OCI-LY1 (cell line): Measurements from ENCODE around the gene TIRAP.

Experiments
- H2AFZ ChIP-seq: fragments of 200-600 bp; sonication (generic), shearing (Covaris generic); 2 replicates; pipeline ENCODE4 v1.6.0; 2014; ENCODE audit warnings: antibody characterized with exemption, mild to moderate bottlenecking, low read length
- H3F3A ChIP-seq: fragments of 200-600 bp; sonication (generic), shearing (Covaris generic); 2 replicates; pipeline ENCODE4 v1.6.0; 2014; ENCODE audit warnings: mild to moderate bottlenecking, antibody characterized with exemption, low read length, moderate library complexity; ENCODE audit not compliant: insufficient read depth
- H3K27ac ChIP-seq: fragments of 200-600 bp; sonication (generic); 2 replicates; pipeline ENCODE4 v1.5.1; 2014; ENCODE audit warnings: low read length, mixed run types, mild to moderate bottlenecking, low read depth; ENCODE audit not compliant: poor library complexity, severe bottlenecking
- H3K27me3 ChIP-seq: fragments of 200-600 bp; sonication (generic); 2 replicates; pipeline ENCODE4 v1.6.0; 2014; ENCODE audit warnings: antibody characterized with exemption, mild to moderate bottlenecking, low read length, moderate library complexity; ENCODE audit not compliant: insufficient read depth
- H3K36me3 ChIP-seq: fragments of 200-600 bp; sonication (generic); 2 replicates; pipeline ENCODE4 v1.6.1; 2014; ENCODE audit warnings: mild to moderate bottlenecking, antibody characterized with exemption, low read length, moderate library complexity, mixed read lengths; ENCODE audit not compliant: insufficient read depth
- H3K4me1 ChIP-seq: fragments of 200-600 bp; sonication (generic); 2 replicates; pipeline ENCODE4 v1.5.1; 2014; ENCODE audit warnings: mild to moderate bottlenecking, low read length, moderate library complexity; ENCODE audit not compliant: insufficient read depth, severe bottlenecking
- H3K4me2 ChIP-seq: fragments of 200-600 bp; sonication (generic), shearing (Covaris generic); 2 replicates; pipeline ENCODE4 v1.6.1; 2014; ENCODE audit warnings: low read length
- H3K4me3 ChIP-seq: fragments of 200-600 bp; sonication (generic); 2 replicates; pipeline ENCODE4 v1.5.1; 2014; ENCODE audit warnings: low read length, low read depth, mild to moderate bottlenecking, mixed read lengths; ENCODE audit not compliant: poor library complexity, severe bottlenecking
- H3K79me2 ChIP-seq: fragments of 200-600 bp; shearing (Covaris generic); 2 replicates; pipeline ENCODE4 v1.6.1; 2016; ENCODE audit warnings: mixed run types, low read length, mixed read lengths; ENCODE audit not compliant: insufficient read depth
- H3K9ac ChIP-seq: fragments of 200-600 bp; sonication (generic), shearing (Covaris generic); 2 replicates; pipeline ENCODE4 v1.6.1; 2014; ENCODE audit warnings: mild to moderate bottlenecking, low read length, mixed read lengths
- H3K9me2 ChIP-seq: fragments of 200-600 bp; sonication (generic), shearing (Covaris generic); 2 replicates; pipeline ENCODE4 v1.6.1; 2014; ENCODE audit warnings: low read depth, mild to moderate bottlenecking, low read length, mixed read lengths
- H3K9me3 ChIP-seq: fragments of 200-600 bp; shearing (Covaris generic); 2 replicates; pipeline ENCODE4 v1.6.1; 2014; ENCODE audit warnings: low read length, mixed read lengths
- H4K20me1 ChIP-seq: fragments of 200-600 bp; sonication (generic), shearing (Covaris generic); 2 replicates; pipeline ENCODE4 v1.6.0; 2016; ENCODE audit warnings: mild to moderate bottlenecking, low read length; ENCODE audit not compliant: insufficient read depth
- EZH2 ChIP-seq: fragments of 200-600 bp; sonication (generic), shearing (Covaris generic); IDR thresholded peaks from 2 replicates; pipeline ENCODE4 v1.8.0; 2017; ENCODE audit warnings: borderline replicate concordance, mixed run types, mild to moderate bottlenecking, antibody characterized with exemption, low read length, moderate library complexity, mixed read lengths
- TF ChIP-seq, protein P1 (sequence below): fragments of 200-600 bp; sonication (generic), shearing (Covaris generic); IDR thresholded peaks from 2 replicates; pipeline ENCODE4 v1.5.1; 2017; ENCODE audit warnings: mild to moderate bottlenecking, antibody characterized with exemption, low read length, moderate library complexity, mixed read lengths

TIRAP gene

DNA sequence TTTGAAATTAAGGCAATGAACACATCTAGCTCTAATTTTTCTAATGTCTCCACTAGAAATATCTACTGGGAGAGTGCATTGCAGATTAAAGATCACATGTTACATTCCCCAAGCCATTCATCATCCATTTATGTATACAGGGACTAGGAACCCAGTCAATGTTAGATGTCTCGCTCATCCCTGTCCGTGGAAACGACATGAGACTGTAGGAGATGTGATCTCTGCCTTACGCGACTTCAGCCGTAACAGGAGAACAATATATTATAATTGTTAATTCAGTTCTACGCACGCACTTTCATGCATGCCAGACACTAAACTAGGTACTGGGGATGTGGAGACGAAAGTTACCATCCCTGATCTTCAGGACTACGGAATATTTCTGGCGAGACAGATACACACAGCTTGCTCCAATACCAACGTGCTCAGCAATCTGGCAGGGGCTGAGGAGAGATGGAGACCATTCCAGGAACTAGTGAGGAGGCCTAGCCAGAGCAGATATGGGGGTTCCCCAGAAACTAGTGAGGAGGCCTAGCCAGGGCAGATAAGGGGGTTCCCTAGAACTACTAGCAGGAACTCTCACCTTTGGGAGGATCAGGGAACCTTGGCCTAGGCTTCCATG lies 21.7 kb downstream of the TIRAP start:
- Histone ChIP-seq H3K79me2 (0 out of 2 replicates have a peak, but pooled peaks cover 6% of the 10 kb centered on the region), H4K20me1 (no peaks in the 10 kb centered on the region), H3K27ac (peak overlapping the region; percentile 64), H3K4me1 (peaks cover 27% of the 10 kb centered on the region), H3K36me3 (peaks cover 17% of the 10 kb centered on the region; the same call in 1 of the 2 replicates), H3K9me2 (no peaks in the 10 kb centered on the region), H2AFZ (no peak overlapping the region), H3K9ac (peak overlapping the region; percentile 90), H3K9me3 (no peaks in the 10 kb centered on the region), H3K27me3 (no peaks in the 10 kb centered on the region), H3K4me3 (peak overlapping the region; percentile 79), H3K4me2 (peak overlapping the region; percentile 73), H3F3A (no peaks in the 10 kb centered on the region)
- TF ChIP-seq, protein P1, sequence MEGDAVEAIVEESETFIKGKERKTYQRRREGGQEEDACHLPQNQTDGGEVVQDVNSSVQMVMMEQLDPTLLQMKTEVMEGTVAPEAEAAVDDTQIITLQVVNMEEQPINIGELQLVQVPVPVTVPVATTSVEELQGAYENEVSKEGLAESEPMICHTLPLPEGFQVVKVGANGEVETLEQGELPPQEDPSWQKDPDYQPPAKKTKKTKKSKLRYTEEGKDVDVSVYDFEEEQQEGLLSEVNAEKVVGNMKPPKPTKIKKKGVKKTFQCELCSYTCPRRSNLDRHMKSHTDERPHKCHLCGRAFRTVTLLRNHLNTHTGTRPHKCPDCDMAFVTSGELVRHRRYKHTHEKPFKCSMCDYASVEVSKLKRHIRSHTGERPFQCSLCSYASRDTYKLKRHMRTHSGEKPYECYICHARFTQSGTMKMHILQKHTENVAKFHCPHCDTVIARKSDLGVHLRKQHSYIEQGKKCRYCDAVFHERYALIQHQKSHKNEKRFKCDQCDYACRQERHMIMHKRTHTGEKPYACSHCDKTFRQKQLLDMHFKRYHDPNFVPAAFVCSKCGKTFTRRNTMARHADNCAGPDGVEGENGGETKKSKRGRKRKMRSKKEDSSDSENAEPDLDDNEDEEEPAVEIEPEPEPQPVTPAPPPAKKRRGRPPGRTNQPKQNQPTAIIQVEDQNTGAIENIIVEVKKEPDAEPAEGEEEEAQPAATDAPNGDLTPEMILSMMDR = no peak
- no peak for TF ChIP-seq EZH2

DNA sequence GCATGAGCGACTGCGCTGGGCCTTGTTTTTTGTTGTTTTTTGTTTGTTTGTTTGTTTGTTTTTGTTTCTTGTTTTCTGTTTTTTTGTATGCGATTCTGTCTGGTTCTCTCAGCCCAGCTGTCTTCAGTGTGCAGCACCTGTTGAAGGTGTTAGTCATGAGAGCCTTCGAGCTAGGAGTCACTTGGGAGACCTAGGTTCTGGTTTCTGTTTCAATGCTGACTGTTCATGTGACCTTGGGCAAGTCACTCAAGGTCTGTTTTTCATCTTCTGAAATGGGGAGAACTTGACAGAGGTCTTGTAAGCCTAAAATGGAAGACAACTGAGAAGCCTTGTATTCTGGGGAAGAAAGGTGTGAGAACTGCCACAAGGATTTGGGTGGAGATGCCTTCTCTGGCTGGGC lies 22.8 kb downstream of the TIRAP start:
- H3K36me3 ChIP-seq = peaks cover 26% of the 10 kb centered on the region; the same call in 1 of the 2 replicates
- H3K79me2 ChIP-seq = 0 out of 2 replicates have a peak, but pooled peaks cover 6% of the 10 kb centered on the region
- no peaks in the 10 kb centered on the region for H3F3A ChIP-seq
- H3K27ac ChIP-seq = peak overlapping the region; percentile 32
- H3K9me3 ChIP-seq = no peaks in the 10 kb centered on the region
- H3K9ac ChIP-seq = no peak overlapping the region
- H3K4me2 ChIP-seq = 0 out of 2 replicates have a peak overlapping the region, but pooled peaks have one; percentile 3
- no peaks in the 10 kb centered on the region for H4K20me1 ChIP-seq
- no peak overlapping the region for H3K4me3 ChIP-seq
- H3K27me3 ChIP-seq = no peaks in the 10 kb centered on the region
- H3K9me2 ChIP-seq = no peaks in the 10 kb centered on the region
- TF ChIP-seq EZH2 = no peak
- TF ChIP-seq, protein P1 = no peak
- H2AFZ ChIP-seq = no peak overlapping the region
- peaks cover 27% of the 10 kb centered on the region for H3K4me1 ChIP-seq

DNA sequence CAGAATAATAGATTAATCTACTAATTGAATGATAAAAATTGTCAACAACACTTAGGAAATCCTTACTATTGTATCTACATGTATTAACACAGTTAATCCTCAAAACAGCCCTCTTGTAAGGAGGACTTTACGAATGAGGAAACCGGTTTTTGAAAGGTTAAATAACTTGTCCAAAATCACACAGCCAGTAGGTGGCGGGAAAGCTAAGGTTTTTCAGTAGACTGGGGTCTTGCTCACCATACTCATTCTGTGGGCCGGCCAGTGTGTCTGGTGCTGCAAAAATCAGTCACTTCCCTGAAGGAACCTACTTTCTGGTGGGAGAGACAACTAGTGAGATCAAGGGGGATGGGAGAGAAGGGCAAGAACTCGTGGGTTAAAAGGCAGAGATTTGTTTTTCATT lies 24.8 kb downstream of the TIRAP start:
- H3K27ac ChIP-seq = no peak overlapping the region
- H3K36me3 ChIP-seq = peaks cover 43% of the 10 kb centered on the region
- H4K20me1 ChIP-seq = no peaks in the 10 kb centered on the region
- no peaks in the 10 kb centered on the region for H3K9me2 ChIP-seq
- no peak overlapping the region for H3K4me2 ChIP-seq
- no peak overlapping the region for H3K9ac ChIP-seq
- 0 out of 2 replicates have a peak, but pooled peaks cover 6% of the 10 kb centered on the region for H3K79me2 ChIP-seq
- H3K4me1 ChIP-seq = peaks cover 27% of the 10 kb centered on the region
- H3F3A ChIP-seq = no peaks in the 10 kb centered on the region
- no peaks in the 10 kb centered on the region for H3K27me3 ChIP-seq
- TF ChIP-seq EZH2 = no peak
- TF ChIP-seq, protein P1 = peak; percentile 38; the same call in 1 of the 2 replicates
- H2AFZ ChIP-seq = no peak overlapping the region
- no peak overlapping the region for H3K4me3 ChIP-seq
- no peaks in the 10 kb centered on the region for H3K9me3 ChIP-seq
